Right cardiac atrium (tissue), 5 donors: ENCODE measurements around the gene TUBGCP2. TPM values are rescaled to one million over a fixed set of nuclear protein-coding genes. Genes with fewer than 3 reads are reported as not detected.

Source experiments
- ATAC-seq, 2 donors: fragments of 200-7000 bp; cut with Tn5 transposase; one replicate each; pipeline versions ENCODE4 v1.8.0 to v1.9.1; 2020; ENCODE audit warnings: moderate library complexity in 2 of 2, mild to moderate bottlenecking in 1 of 2
- DNase-seq, 3 donors: peaks; one replicate each; pipeline ENCODE4 v3.0.0-alpha.2; 2020
- H3K27ac ChIP-seq: one replicate; pipeline ENCODE4 v1.5.1; 2013; ENCODE audit warnings: mild to moderate bottlenecking, low read length, control low read depth, moderate library complexity
- H3K27me3 ChIP-seq: one replicate; pipeline ENCODE4 v1.6.1; 2013; ENCODE audit not compliant: control insufficient read depth, insufficient read depth
- H3K4me1 ChIP-seq: one replicate; pipeline ENCODE4 v1.6.1; 2013; ENCODE audit warnings: low read length; ENCODE audit not compliant: control insufficient read depth, insufficient read depth
- H3K4me3 ChIP-seq: one replicate; pipeline ENCODE4 v1.5.1; 2013; ENCODE audit warnings: low read length, control low read depth
- H3K9me3 ChIP-seq: one replicate; pipeline ENCODE4 v1.6.1; 2013; ENCODE audit warnings: low read length; ENCODE audit not compliant: control insufficient read depth
- WGBS: extraction: QIAGEN DNeasy Blood & Tissue Kit; methylation state at CpG from one replicate; pipeline ENCODE4 v1.1.7; 2013; 5-methylcytosine and 5-hydroxymethylcytosine counted together
- intact Hi-C, 4 donors: fragments of 100-400 bp; cut with DNase I; formaldehyde crosslinking; loops; one replicate each; pipeline versions ENCODE4 v1.11.0 to v1.14.0; 2022 to 2023
- microRNA-seq, 2 donors: library from miRNA; unstranded; fragments of <30 nt; microRNA quantifications; one replicate each; pipeline ENCODE4 v1.2.0, GENCODE V29; 2020 to 2021
- polyA plus RNA-seq: library from polyadenylated mRNA; stranded (reverse); fragments of 200-250 nt; gene quantifications from one replicate; pipeline ENCODE4 v1.2.3, GENCODE V29; 2013
- total RNA-seq, 4 donors: library from RNA; stranded (reverse); fragmentation: NEBNext Ultra II Directional; extraction: Animal tissue kit (Norgen Biotek cat#: 25700); gene quantifications; one replicate each; pipeline ENCODE4 v1.2.1, GENCODE V29; 2021
- donor health status: healthy with polysubstance abuse.
- donor health status: DM: no; HTN: yes; CAD: no.
- donor health status: DM: no; HTN: no; CAD: no.
- donor health status: DM: no; HTN: yes; CAD: no; lungs with severe emphysema.
- donor health status: DM: yes; HTN: yes; CAD: no.

TUBGCP2 gene
- total and polyA plus RNA-seq, 5 donors = 23.0 to 45.9 (median 37.2) TPM

DNA sequence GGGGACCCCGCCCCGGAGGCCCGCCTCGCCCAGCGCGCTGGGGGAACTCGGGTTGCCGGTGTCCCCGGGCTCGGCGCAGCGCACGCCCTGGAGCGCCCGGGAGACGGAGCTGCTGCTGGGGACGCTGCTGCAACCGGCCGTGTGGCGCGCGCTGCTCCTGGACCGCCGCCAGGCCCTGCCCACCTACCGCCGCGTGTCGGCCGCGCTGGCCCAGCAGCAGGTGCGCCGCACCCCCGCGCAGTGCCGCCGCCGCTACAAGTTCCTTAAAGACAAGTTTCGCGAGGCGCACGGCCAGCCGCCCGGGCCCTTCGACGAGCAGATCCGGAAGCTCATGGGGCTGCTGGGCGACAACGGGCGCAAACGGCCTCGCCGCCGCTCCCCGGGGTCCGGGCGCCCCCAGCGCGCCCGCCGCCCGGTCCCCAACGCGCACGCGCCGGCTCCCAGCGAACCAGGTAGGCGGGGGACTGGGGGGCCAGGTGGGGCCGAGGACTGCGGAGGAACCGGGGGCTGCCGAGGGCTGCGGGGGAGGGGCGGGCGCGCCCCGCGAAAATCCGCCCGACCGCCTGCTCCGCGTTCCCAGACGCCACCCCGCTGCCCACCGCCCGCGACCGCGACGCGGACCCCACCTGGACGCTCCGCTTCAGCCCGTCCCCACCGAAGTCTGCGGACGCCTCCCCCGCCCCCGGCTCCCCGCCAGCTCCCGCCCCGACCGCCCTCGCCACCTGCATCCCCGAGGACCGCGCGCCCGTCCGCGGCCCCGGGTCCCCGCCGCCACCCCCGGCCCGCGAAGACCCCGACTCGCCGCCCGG, 78.1 kb downstream of the TUBGCP2 start:
- WGBS = 2% methylated on average over 122 of the region's 122 CpGs
- no peaks in the 10 kb centered on the region for H3K4me1 ChIP-seq
- ATAC-seq = no peak
- peak in 2 of 3 donors; percentile 56 to 73 for DNase-seq
- no peaks in the 10 kb centered on the region for H3K9me3 ChIP-seq
- H3K27ac ChIP-seq = no peak overlapping the region
- no peak overlapping the region for H3K4me3 ChIP-seq
- intact Hi-C loops = no loop called here
- no peaks in the 10 kb centered on the region for H3K27me3 ChIP-seq

DNA sequence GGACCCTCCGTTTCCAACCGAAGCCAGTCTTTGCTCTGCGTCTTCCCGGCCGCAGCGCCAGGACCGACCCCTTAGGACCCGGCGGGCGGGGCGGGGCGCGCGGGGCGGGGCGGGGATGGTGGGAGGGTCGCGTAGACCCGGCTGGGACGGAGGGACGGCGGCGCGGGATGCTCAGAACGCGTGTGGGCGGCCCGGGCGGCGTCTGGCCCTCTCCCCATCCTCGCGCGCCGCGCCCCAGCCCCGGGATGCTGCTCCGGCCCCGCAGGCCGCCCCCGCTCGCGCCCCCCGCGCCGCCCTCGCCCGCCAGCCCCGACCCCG, 78.7 kb downstream of the TUBGCP2 start, which contains the start of gene UTF1:
UTF1 (plus strand) TSS at position 174 of the 318 bp plus-strand sequence; CDS start at position 246, 72 bp downstream.
- H3K4me3 ChIP-seq = no peak within 1 kb of the TSS
- H3K27me3 ChIP-seq = no peaks in the 10 kb centered on the region

DNA sequence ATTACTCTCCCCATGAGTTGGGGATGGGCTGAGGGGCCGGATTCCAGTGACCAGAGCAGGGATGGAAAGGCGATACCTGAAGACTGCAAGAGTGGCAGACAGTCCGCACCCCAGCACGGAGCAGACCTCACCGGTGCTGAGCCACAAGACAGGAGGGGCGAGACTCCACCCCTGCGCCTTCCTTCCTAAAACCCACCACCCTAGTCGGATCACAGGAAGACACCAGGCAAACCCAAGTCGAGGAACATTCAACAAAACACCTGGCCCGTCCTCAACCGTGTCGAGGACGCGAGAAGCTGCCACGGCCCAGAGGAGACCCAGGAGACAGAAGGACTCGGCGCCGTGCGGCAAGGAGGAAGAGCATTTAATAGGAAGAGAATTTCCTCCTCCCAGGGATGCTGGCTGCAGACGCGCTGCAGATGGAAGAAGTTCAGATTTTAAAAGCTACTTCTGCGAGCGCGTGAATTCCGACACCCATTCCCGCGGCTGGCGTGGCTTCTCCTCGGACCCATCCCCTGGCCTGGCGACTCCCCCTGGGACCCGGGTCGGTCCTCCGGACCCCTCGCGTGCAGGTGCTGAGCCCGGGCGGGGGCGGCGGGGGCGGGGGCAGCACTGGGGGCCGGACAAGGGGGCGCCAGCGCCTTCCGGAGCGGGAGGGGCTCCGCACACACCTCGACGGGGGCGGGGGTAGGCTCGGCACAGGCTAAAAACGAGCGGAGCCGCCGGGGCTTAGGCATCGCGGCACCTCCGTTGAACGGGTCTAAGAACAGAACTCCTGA, 79.2 kb downstream of the TUBGCP2 start:
- no peaks in the 10 kb centered on the region for H3K27me3 ChIP-seq
- ATAC-seq (no peak), DNase-seq (peak in 1 of 3 donors; percentile 43)
- H3K9me3 ChIP-seq = no peaks in the 10 kb centered on the region
- intact Hi-C loops = no loop called here
- H3K4me1 ChIP-seq = no peaks in the 10 kb centered on the region
- 5% methylated on average over 58 of the region's 58 CpGs for WGBS
- H3K4me3 ChIP-seq = no peak overlapping the region
- H3K27ac ChIP-seq = no peak overlapping the region

More for the DNA sequence above, 78.7 kb downstream of the TUBGCP2 start, which contains the start of gene UTF1:
- Histone ChIP-seq H3K4me1 (no peaks in the 10 kb centered on the region), H3K27ac (no peak within 1 kb of the TSS), H3K9me3 (no peaks in the 10 kb centered on the region)
- intact Hi-C loops = no loop called here
- no peak for DNase-seq
- ATAC-seq = no peak
- WGBS = under 1% methylated on average over 49 of the region's 49 CpGs

Small RNA genes within 50 kb of the gene (microRNA-seq; reads per million reads assigned to microRNA genes)
- gene MIR202 = 12.6 to 18.7 reads per million in 2 donors

Other genes starting within 250 kb of the TUBGCP2 start
- gene ADGRA1, start 220.9 kb downstream of the TUBGCP2 start, total RNA-seq = under 1 TPM in 1 of 4 donors, not detected in 3; 0.14 TPM
- 0.02 TPM for gene ADGRA1, start 220.9 kb downstream of the TUBGCP2 start, polyA plus RNA-seq
- gene KNDC1, start 148.7 kb downstream of the TUBGCP2 start, total RNA-seq = 1 to 10 TPM in 2 of 4 donors, under 1 TPM in 2; 0.41 to 1.4 (median 0.91) TPM
- 0.23 TPM for gene KNDC1, start 148.7 kb downstream of the TUBGCP2 start, polyA plus RNA-seq
- not detected for gene UTF1, start 78.7 kb downstream of the TUBGCP2 start, total RNA-seq
- gene UTF1, start 78.7 kb downstream of the TUBGCP2 start, polyA plus RNA-seq = not detected
- gene VENTX, start 71.0 kb downstream of the TUBGCP2 start, total RNA-seq = under 1 TPM; 0.45 to 0.89 (median 0.68) TPM
- gene VENTX, start 71.0 kb downstream of the TUBGCP2 start, polyA plus RNA-seq = 0.48 TPM
- 1 to 10 TPM; 1.4 to 2.1 (median 1.5) TPM for gene ADAM8, start 32.0 kb downstream of the TUBGCP2 start, total RNA-seq
- gene ADAM8, start 32.0 kb downstream of the TUBGCP2 start, polyA plus RNA-seq = 0.50 TPM
- 10 to 100 TPM; 40.2 to 51.8 (median 49.2) TPM for gene ZNF511, start within 50 bp of the TUBGCP2 start, total RNA-seq
- 60.8 TPM for gene ZNF511, start within 50 bp of the TUBGCP2 start, polyA plus RNA-seq
- not detected for gene CALY, start 28.0 kb upstream of the TUBGCP2 start, total RNA-seq
- 0.18 TPM for gene CALY, start 28.0 kb upstream of the TUBGCP2 start, polyA plus RNA-seq
- not detected for gene PRAP1, start 38.5 kb upstream of the TUBGCP2 start, total RNA-seq
- not detected for gene PRAP1, start 38.5 kb upstream of the TUBGCP2 start, polyA plus RNA-seq
- gene FUOM, start 49.1 kb upstream of the TUBGCP2 start, total RNA-seq = 10 to 100 TPM; 19.7 to 25.0 (median 21.8) TPM
- gene FUOM, start 49.1 kb upstream of the TUBGCP2 start, polyA plus RNA-seq = 26.9 TPM
- gene ECHS1, start 64.5 kb upstream of the TUBGCP2 start, total RNA-seq = 100 to 1,000 TPM in 2 of 4 donors, 10 to 100 TPM in 2; 91.0 to 124 (median 107) TPM
- 177 TPM for gene ECHS1, start 64.5 kb upstream of the TUBGCP2 start, polyA plus RNA-seq
- 1 to 10 TPM; 2.9 to 3.4 (median 3.2) TPM for gene PAOX, start 70.4 kb upstream of the TUBGCP2 start, total RNA-seq
- 2.7 TPM for gene PAOX, start 70.4 kb upstream of the TUBGCP2 start, polyA plus RNA-seq
- gene MTG1, start 85.3 kb upstream of the TUBGCP2 start, total RNA-seq = 10 to 100 TPM; 17.2 to 21.7 (median 19.9) TPM
- gene MTG1, start 85.3 kb upstream of the TUBGCP2 start, polyA plus RNA-seq = 25.3 TPM
- not detected for gene SPRN, start 115.8 kb upstream of the TUBGCP2 start, total RNA-seq
- 0.11 TPM for gene SPRN, start 115.8 kb upstream of the TUBGCP2 start, polyA plus RNA-seq
- 1 to 10 TPM in 1 of 4 donors, under 1 TPM in 3; 0.56 to 1.4 (median 0.88) TPM for gene SCART1, start 145.1 kb upstream of the TUBGCP2 start, total RNA-seq
- gene SCART1, start 145.1 kb upstream of the TUBGCP2 start, polyA plus RNA-seq = 0.29 TPM
- gene CYP2E1, start 218.5 kb upstream of the TUBGCP2 start, total RNA-seq = 1 to 10 TPM in 3 of 4 donors, under 1 TPM in 1; 0.80 to 1.3 (median 1.2) TPM
- 0.36 TPM for gene CYP2E1, start 218.5 kb upstream of the TUBGCP2 start, polyA plus RNA-seq